K562 (cell line): ENCODE data around the gene MRPS18B. TPM values are rescaled to one million over a fixed set of nuclear protein-coding genes. Genes with fewer than 3 reads are reported as not detected.

Experiments used
- BHLHE40 ChIP-seq: IDR thresholded peaks from 2 replicates; pipeline ENCODE4 v1.6.1; 2011; ENCODE audit warnings: low read length, improper control_type of control experiment
- CUX1 ChIP-seq: fragments of 200-800 bp; sonication (Bioruptor generic); IDR thresholded peaks from 2 replicates; pipeline ENCODE4 v1.6.1; 2016; ENCODE audit warnings: missing genetic modification characterization, missing compliant biosample characterization
- HDAC6 ChIP-seq: IDR thresholded peaks from 2 replicates; pipeline ENCODE4 v1.6.1; 2012; ENCODE audit warnings: low read depth, mild to moderate bottlenecking, control low read depth, inconsistent platforms, low read length, moderate library complexity
- PHB ChIP-seq: fragments of 250-450 bp; sonication (Bioruptor Pico); IDR thresholded peaks from 2 replicates; pipeline ENCODE4 v1.5.0; 2021
- SIN3B ChIP-seq: fragments of 450-650 bp; IDR thresholded peaks from 2 replicates; pipeline ENCODE4 v1.6.1; 2017; ENCODE audit warnings: low read depth, mild to moderate bottlenecking, moderate library complexity
- SRSF9 ChIP-seq: fragments of 200-400 bp; formaldehyde crosslinking; IDR thresholded peaks from 2 replicates; pipeline ENCODE4 v1.6.1; 2017; ENCODE audit warnings: low read depth, low read length, borderline replicate concordance
- USF2 ChIP-seq: sonication (generic); formaldehyde crosslinking; IDR thresholded peaks from 2 replicates; pipeline ENCODE4 v1.5.0; 2020; ENCODE audit warnings: missing genetic modification reagents
- ZBTB43 ChIP-seq: sonication (generic); formaldehyde crosslinking; IDR thresholded peaks from 2 replicates; pipeline ENCODE4 v1.8.0; 2023; ENCODE audit warnings: mild to moderate bottlenecking, missing genetic modification reagents
- ZNF121 ChIP-seq: sonication (generic); formaldehyde crosslinking; conservative IDR thresholded peaks from 2 replicates; pipeline ENCODE4 v1.8.0; 2022; ENCODE audit warnings: missing genetic modification reagents
- ZNF224 ChIP-seq: sonication (generic); formaldehyde crosslinking; IDR thresholded peaks from 2 replicates; pipeline ENCODE4 v1.8.0; 2022; ENCODE audit warnings: mild to moderate bottlenecking, missing genetic modification reagents
- ZNF431 ChIP-seq: sonication (generic); formaldehyde crosslinking; IDR thresholded peaks from 2 replicates; pipeline ENCODE4 v1.8.0; 2022; ENCODE audit warnings: mild to moderate bottlenecking, missing genetic modification reagents
- ZNF436 ChIP-seq: fragments of 250-450, 450-650 bp; sonication (Bioruptor Pico); formaldehyde crosslinking; IDR thresholded peaks from 2 replicates; pipeline ENCODE4 v1.7.0; 2020; ENCODE audit warnings: mild to moderate bottlenecking
- polyA plus RNA-seq, 8 experiments: library from polyadenylated mRNA; depleted of rRNA in 4 of 8; stranded (reverse) in 5 of 8; unstranded in 3 of 8; fragments of >200 nt; fragmentation: Nextera tagmentation in 2 of 8; fragmentation: Illumina TruSeq in 1 of 8; extraction: Ambion mirVana in 2 of 8; extraction: Trizol in 1 of 8; gene quantifications; 2 replicates each; pipeline versions ENCODE4 v1.2.1 to v1.2.3, GENCODE V29; 2011 to 2014; ENCODE audit warnings: inconsistent platforms in 1 of 8, missing spikeins in 1 of 8
- total RNA-seq, 7 experiments: library from RNA; depleted of rRNA in 6 of 7; stranded (reverse); fragments of >200 nt in 6 of 7; fragmentation: Illumina TruSeq in 2 of 7; extraction: Trizol in 2 of 7; gene quantifications; 2 replicates each; pipeline versions ENCODE4 v1.2.1 to v1.2.3, GENCODE V29; 2011 to 2021; ENCODE audit warnings: low replicate concordance in 1 of 7
- TF ChIP-seq, protein P1 (sequence below), 2 experiments: fragments of 450-650 bp in 1 of 2; sonication (generic) in 1 of 2; formaldehyde crosslinking in 1 of 2; IDR thresholded peaks in 1 of 2; conservative IDR thresholded peaks in 1 of 2; 2 replicates each; pipeline versions ENCODE4 v1.6.1 to v1.8.1; 2016 to 2023; ENCODE audit warnings: mild to moderate bottlenecking in 2 of 2, moderate library complexity in 2 of 2, inconsistent platforms in 1 of 2, missing genetic modification reagents in 1 of 2
- TF ChIP-seq, protein P2 (sequence below): fragments of 250-450 bp; sonication (Bioruptor Pico); IDR thresholded peaks from 2 replicates; pipeline ENCODE4 v1.5.0; 2021
- TF ChIP-seq, protein P3 (sequence below): fragments of 200-800 bp; sonication (Bioruptor generic); IDR thresholded peaks from 2 replicates; pipeline ENCODE4 v1.6.1; 2017; ENCODE audit warnings: missing genetic modification characterization, missing compliant biosample characterization

Gene MRPS18B
- total and polyA plus RNA-seq, 9 of the 15 experiments (the other 6 are each of a cell fraction or from before 2014, with no cell fraction given), result 132 to 383 (median 178) TPM

GRCh38 chr6:30614044-30614842 lies 3.4 kb upstream of the MRPS18B start (continued):
- no peak for TF ChIP-seq CUX1 (CRISPR knock-in tag)
- TF ChIP-seq, protein P1, sequence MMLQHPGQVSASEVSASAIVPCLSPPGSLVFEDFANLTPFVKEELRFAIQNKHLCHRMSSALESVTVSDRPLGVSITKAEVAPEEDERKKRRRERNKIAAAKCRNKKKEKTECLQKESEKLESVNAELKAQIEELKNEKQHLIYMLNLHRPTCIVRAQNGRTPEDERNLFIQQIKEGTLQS (IDR thresholded peaks at IDR 0.05), result no peak
- TF ChIP-seq, protein P1 (CRISPR knock-in tag; conservative IDR thresholded peaks at IDR 0.05), result 0 out of 2 replicates have a peak, but pooled peaks have one; percentile 5
- TF ChIP-seq ZNF121 (CRISPR knock-in tag), result no peak
- no peak for TF ChIP-seq USF2
- 0 out of 2 replicates have a peak, but pooled peaks have one; percentile 3 for TF ChIP-seq ZNF436
- TF ChIP-seq SIN3B, result no peak
- no peak; the same call in 1 of the 2 replicates for TF ChIP-seq ZNF431 (CRISPR knock-in tag)
- TF ChIP-seq HDAC6, result no peak
- TF ChIP-seq, protein P2, sequence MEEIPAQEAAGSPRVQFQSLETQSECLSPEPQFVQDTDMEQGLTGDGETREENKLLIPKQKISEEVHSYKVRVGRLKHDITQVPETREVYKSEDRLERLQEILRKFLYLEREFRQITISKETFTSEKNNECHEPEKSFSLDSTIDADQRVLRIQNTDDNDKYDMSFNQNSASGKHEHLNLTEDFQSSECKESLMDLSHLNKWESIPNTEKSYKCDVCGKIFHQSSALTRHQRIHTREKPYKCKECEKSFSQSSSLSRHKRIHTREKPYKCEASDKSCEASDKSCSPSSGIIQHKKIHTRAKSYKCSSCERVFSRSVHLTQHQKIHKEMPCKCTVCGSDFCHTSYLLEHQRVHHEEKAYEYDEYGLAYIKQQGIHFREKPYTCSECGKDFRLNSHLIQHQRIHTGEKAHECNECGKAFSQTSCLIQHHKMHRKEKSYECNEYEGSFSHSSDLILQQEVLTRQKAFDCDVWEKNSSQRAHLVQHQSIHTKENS, result no peak
- peak; percentile 66; the same call in 1 of the 2 replicates for TF ChIP-seq ZNF224 (CRISPR knock-in tag)
- TF ChIP-seq BHLHE40, result no peak
- no peak for TF ChIP-seq ZBTB43 (CRISPR knock-in tag)
- TF ChIP-seq PHB (CRISPR knock-in tag), result no peak
- TF ChIP-seq, protein P3, sequence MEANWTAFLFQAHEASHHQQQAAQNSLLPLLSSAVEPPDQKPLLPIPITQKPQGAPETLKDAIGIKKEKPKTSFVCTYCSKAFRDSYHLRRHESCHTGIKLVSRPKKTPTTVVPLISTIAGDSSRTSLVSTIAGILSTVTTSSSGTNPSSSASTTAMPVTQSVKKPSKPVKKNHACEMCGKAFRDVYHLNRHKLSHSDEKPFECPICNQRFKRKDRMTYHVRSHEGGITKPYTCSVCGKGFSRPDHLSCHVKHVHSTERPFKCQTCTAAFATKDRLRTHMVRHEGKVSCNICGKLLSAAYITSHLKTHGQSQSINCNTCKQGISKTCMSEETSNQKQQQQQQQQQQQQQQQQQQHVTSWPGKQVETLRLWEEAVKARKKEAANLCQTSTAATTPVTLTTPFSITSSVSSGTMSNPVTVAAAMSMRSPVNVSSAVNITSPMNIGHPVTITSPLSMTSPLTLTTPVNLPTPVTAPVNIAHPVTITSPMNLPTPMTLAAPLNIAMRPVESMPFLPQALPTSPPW (CRISPR knock-in tag), result no peak
- TF ChIP-seq SRSF9, result no peak
